Keratinocyte (primary cell): ENCODE data around the gene SCTR.

Experiments used
- EZH2 ChIP-seq: IDR thresholded peaks from one replicate; pipeline ENCODE4 v1.6.1; 2012; ENCODE audit warnings: inconsistent platforms, mild to moderate bottlenecking, low read length, moderate library complexity
- TF ChIP-seq, protein P1 (sequence below), 3 experiments: IDR thresholded peaks in 1 of 3; conservative IDR thresholded peaks in 1 of 3; optimal IDR thresholded peaks in 1 of 3; 2 replicates in 2 of 3; 3 replicates in 1 of 3; pipeline versions ENCODE3 to v1.5.1; 2011; ENCODE audit warnings: low read length in 3 of 3, mild to moderate bottlenecking in 3 of 3, moderate library complexity in 2 of 3, control low read depth in 1 of 3, inconsistent platforms in 1 of 3; ENCODE audit not compliant: insufficient read depth in 2 of 3; ENCODE audit errors: extremely low read depth in 1 of 3

DNA sequence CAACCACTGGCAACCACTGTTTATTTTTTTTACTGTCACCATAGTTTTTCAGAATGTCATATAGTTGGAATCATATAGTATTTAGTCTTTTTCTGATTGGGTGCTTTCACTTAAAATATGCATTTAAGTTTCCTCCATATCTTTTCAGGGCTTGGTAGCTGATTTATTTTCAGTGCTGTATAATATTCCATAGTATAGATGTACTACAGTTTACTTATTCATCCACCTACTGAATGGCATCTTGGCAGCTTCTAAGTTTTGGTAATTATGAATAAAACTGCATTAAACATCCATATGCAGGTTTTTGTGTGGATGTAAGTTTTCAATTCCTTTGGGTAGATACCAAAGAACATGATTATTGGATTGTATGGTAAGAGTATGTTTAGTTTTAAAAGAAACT lies 43.0 kb upstream of the SCTR start:
- TF ChIP-seq EZH2: no peak
- TF ChIP-seq, protein P1, sequence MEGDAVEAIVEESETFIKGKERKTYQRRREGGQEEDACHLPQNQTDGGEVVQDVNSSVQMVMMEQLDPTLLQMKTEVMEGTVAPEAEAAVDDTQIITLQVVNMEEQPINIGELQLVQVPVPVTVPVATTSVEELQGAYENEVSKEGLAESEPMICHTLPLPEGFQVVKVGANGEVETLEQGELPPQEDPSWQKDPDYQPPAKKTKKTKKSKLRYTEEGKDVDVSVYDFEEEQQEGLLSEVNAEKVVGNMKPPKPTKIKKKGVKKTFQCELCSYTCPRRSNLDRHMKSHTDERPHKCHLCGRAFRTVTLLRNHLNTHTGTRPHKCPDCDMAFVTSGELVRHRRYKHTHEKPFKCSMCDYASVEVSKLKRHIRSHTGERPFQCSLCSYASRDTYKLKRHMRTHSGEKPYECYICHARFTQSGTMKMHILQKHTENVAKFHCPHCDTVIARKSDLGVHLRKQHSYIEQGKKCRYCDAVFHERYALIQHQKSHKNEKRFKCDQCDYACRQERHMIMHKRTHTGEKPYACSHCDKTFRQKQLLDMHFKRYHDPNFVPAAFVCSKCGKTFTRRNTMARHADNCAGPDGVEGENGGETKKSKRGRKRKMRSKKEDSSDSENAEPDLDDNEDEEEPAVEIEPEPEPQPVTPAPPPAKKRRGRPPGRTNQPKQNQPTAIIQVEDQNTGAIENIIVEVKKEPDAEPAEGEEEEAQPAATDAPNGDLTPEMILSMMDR (optimal IDR thresholded peaks at IDR 0.05 in 1 of 3, IDR thresholded peaks at IDR 0.05 in 1 of 3, conservative IDR thresholded peaks at IDR 0.05 in 1 of 3; ENCODE audit: extremely low read depth in 1 of 3, insufficient read depth in 2 of 3, low read length in 3 of 3): no peak
